GM18951 (cell line): ENCODE results near the gene RUNDC1.

Source experiments
- POLR2A ChIP-seq: IDR thresholded peaks from 4 replicates; pipeline ENCODE4 v1.6.1; 2011; ENCODE audit warnings: mild to moderate bottlenecking; ENCODE audit not compliant: insufficient read length, insufficient read depth; ENCODE audit errors: extremely low read depth
- in situ Hi-C: fragments of 300-500 bp; cut with MboI; formaldehyde crosslinking; loops from one replicate; pipeline ENCODE4 v1.12.0; 2022; ENCODE audit warnings: low sequenced_read_pairs, mixed read lengths, inconsistent platforms; ENCODE audit not compliant: unreplicated experiment

The RUNDC1 gene

DNA sequence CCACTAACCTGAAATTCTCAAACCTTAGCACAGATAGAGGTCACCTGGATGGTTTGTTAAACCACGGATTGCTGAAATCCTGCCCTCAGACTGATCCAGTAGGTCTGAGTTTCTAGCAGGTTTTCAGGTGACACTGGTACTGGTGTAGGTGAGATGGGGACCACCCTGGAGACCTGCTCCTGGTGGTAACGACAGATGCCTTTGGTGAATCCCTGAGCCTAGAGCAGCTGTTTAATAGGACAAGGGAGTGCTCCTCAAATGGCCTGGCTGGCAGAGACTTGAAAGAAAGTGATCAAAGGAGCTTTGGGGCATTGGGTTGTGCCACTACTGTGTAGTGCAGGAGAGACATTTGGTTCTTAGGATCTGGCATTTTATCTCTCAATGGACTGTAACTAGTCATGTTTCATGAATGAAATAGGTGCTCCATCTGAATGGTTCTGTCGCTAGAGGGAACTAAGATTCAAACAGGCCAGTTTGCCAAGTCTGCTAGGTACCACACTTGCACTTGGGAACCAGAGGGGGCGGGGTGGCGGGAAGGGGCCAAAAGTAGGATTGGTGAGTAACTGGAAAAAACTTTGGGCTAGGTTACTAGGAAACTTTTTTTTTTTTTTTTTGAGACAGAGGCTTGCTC, 23.3 kb downstream of the RUNDC1 start:
- no peak for TF ChIP-seq POLR2A
- in situ Hi-C loops: no loop called here

DNA sequence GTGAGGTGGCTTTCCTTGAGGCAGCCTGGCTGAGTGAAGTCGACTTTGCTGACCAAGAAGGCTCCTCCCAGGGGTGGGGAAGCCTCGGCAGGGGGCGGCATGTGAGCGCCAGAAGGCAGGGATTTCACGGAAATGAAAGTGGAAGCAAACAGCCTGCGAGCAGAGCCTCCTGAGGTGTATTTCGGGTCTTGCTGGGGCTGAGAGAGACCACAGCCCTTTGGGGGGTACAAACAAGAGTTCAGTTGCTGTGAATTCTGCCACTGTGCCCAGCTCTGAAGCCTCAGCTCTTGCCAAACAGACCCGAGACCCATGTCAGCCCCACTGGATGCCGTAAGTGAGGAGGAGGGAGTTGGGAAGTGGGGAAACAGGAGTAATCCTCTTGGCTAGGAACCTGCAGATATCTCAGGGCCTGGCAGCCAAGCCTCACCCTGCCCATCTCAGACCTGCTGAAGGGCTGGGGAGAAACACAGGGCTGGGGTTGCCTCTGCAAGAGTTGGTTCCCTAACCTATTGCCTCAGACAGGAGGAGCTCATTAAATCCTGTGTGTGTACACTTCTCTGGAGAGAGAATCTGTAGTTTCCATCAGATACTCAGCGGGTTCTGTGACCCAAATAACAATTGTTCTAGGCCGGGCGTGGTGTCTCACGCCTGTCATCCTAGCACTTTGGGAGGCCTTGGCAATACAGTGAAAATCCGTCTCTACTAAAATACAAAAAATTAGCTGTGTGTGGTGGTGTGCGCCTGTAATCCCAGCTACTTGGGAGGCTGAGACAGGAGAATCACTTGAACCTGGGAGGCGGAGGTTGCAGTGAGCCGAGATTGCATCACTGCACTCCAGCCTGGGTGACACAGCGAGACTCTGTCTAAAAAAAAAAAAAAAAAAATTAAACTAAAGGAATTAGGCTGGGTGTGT, 26.5 kb downstream of the RUNDC1 start, which contains the start of gene IFI35:
Gene IFI35 (plus strand): TSS at position 146 of the 913 bp plus-strand sequence. CDS start 164 bp downstream, at position 310.
- peak; percentile 76 for TF ChIP-seq POLR2A
- in situ Hi-C loops: no loop called here

DNA sequence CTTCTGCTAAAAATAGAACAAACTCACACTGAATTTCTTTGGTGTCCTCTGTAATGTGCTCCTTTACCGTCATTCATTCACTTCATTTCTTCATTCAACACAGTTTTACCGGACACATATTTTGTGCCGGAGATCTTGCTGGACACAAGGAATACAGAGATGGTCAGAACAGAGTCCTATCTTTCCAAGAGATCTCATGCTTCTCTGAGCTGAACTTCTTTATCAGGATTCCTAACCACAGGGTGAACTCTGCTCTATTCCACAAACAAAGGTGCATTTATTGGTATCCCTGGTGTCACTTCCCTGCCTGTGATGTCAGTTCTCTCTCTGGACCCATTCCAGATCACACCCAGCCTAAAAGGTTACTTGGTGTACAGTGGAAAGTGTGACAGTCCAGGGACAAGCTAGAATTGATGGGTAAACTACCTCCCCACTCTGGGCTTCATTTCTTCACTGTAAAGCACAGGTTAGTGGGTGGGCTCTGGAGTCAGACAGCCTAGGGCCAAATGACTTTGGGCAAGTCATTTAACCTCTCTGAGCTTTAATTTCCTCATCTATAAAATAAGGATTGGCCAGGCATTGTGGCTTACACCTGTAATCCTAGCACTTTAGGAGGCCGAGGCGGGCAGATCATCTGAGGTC, 30.4 kb downstream of the RUNDC1 start:
- in situ Hi-C loops: no loop called here
- no peak for TF ChIP-seq POLR2A

DNA sequence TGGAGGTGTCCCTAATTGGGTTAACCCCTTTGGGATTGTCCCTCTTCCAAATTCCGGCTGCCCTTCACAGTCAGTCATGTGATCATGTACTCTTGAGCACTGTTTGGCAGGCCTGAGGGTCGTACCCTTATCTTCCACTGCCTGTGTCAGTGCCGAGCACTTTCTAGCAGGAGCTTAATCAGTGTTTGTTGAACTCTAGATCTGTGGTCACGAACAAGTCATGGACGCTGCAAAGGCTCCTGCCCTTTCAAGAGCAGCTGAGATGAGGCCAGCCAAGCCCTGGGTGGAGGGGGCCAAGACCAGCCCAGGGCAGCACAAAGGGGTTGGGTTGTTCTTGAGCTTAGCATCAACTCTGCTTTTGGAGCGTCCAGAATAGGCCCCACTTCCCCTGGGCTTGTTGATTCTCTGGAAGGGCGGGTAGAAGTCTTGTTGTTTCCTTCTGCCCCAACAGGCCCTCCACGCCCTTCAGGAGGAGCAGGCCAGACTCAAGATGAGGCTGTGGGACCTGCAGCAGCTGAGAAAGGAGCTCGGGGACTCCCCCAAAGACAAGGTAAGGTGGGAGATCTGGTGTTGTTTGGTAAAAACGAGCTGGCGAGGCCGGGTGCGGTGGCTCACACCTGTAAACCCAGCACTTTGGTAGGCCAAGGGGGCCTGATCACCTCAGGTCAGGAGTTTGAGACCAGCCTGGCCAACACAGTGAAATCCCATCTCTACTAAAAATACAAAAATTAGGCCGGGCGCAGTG, 31.5 kb downstream of the RUNDC1 start:
- no peak for TF ChIP-seq POLR2A
- in situ Hi-C loops: no loop called here

DNA sequence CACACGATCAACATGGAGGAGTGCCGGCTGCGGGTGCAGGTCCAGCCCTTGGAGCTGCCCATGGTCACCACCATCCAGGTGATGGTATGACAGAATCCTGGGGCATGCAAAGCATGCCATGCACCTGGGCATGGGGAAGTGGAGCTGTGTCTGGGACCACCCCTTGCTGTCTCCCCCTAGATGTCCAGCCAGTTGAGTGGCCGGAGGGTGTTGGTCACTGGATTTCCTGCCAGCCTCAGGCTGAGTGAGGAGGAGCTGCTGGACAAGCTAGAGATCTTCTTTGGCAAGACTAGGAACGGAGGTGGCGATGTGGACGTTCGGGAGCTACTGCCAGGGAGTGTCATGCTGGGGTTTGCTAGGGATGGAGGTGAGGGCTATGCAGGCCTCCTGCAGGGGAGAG, 32.9 kb downstream of the RUNDC1 start:
- no peak for TF ChIP-seq POLR2A
- in situ Hi-C loops: no loop called here

DNA sequence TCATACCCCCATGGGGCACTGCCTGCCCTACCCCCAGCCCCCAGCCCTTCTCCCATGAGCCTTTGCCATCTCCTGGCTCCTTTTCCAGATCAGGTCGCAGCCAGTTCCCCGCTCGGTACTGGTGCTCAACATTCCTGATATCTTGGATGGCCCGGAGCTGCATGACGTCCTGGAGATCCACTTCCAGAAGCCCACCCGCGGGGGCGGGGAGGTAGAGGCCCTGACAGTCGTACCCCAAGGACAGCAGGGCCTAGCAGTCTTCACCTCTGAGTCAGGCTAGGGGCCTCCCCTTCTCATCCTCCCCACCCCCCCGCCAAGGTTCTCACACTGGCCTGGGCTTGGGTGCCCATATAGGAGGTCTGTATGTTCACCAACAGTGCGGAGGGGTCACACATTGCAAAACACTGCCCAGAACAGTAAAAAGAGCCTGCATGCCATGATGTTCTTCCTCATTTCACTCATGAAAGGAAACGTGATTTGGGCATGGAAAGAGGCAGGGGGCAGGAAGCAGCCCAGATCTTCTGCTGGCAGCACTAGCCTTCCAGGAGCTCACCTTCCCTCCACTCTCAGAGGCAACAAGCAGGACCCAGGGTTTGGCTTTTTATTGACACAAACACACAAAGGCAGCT, 33.8 kb downstream of the RUNDC1 start:
- TF ChIP-seq POLR2A: no peak
- in situ Hi-C loops: no loop called here

DNA sequence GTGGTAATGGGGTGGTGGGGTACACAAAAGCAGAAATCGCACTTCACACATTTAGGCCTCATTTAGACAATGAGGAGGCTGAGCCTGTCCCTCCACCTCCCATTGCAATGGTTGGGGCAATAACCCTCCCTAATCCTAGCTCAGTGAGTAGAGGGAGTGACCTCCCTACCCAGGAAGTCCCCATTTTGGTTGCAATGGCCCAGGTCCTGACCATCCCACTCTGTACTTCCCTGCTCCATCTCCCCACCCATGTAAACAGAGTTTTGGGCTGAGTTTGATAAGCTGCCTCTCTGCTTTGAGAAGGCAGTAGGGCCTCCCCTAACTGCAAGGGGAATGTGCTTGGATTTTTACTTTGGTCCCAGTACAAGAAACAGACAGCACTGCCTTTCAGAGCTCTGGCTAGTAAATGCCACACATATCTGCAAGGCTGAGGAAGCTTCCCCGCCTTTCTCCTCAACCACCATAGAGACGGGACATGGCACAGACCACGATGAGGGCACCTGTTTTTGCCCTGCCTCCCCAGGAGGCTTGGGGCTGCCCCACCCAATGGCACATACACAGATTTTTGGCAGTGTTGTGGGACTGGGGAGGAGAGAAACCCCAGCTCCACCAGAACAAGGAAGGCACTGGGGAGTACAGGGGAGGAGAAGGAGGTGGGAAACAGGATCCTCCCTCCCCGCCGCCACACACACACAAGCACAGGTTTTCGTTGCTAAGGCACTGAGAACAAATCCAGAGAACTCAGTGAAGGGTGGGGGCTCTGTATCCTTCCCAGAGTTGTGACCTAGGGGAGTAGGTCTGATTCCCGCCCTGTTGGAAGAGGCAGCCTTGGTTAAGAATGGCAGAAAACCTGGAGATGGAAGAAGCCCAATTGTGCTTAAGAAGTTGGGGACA, 34.5 kb downstream of the RUNDC1 start:
- in situ Hi-C loops: no loop called here
- TF ChIP-seq POLR2A: no peak

DNA sequence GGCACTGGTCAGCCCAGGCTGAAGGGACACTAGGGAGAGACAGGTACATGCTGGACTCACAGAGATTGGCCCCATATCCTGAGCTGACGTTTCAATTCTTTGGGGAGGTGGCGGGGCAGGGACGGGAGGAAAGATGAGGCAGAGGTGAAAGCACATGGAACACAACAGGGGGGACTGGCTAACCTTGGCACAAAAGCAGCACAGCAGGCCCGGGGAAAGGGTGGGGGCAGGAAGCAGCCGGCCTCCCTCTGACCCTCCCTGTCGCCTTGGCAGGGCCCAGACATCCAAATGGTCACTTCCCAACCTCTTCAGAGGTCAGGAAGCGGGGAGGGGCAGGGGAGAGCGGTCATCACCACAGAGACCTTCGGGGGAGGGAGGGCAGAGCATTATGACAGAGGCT, 35.2 kb downstream of the RUNDC1 start:
- in situ Hi-C loops: no loop called here
- TF ChIP-seq POLR2A: no peak

DNA sequence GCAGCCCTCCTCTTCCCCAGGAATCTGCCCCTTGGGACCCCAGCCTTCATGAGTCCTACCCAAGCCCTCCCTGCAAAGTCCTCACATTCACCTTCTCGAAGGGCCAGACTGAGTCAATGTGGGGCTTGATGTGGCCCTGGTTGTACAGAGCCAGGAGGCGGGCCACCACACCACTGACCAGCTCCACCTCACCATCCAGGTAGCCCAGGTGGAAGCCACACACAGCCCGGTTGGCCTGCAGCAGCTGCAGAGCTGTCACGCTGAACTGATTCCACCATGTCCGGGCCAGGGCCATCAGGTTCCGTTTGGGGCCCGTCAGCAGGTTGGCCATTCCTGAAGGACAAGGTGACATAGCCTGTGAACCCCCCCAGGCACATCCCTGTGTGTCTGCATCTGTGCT, 35.9 kb downstream of the RUNDC1 start:
- in situ Hi-C loops: no loop called here
- TF ChIP-seq POLR2A: no peak

DNA sequence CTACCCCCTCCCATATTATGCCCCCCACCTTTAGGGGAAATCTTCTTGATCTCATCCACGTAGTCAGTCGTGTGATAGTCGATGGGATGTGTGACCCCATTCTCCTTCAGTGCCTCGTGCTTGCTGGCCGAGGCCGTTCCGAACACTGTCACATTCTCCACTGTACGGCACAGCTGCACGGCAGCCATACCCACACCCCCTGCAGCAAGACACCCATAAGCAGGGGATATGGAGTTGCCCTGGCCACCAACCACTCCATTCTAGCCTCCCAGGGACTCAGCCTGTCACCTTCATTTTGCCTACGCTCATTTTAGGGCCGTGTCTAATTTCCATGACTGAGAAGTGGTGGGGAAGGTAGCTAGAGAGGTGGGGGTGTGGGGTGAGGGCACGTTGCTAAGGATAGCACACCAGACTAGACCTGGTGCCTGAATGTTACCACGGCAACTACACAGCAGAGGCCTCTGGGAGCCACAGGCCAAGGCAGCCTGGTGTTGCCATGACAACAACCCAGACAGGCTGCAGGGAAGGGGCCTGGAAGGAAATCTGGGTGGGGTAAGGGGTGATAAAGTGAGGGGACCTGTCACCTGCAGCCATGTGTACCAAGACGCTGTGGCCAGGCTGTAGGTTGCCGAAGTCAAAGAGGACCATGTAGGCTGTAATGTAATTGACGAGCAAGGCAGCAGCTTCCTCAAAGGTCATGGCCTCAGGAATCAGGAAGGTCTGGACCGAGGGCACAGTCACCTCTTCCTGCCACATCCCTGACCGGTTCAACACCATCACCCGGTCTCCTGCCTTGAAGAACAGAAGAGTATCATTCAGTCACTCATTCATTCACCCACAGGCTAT, 37.9 kb downstream of the RUNDC1 start:
- in situ Hi-C loops: no loop called here
- TF ChIP-seq POLR2A: no peak

DNA sequence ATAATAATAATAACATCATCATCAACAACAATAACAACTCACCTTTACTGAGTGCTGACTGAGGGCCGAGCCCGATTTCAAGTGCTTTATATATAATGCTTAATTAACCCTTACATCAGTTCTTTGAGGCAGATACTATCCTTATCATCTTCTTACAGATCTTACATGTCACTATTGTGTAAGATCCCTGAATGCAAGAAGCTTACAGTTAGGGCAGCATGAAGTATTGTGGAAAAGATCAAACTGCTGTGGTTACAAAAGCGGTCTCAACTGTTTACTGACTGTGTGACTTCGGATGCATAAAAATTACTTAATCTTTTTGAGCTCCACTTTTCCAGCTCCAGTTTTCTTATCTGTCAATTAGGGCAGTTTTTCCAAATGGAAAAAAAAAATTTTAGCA, 38.6 kb downstream of the RUNDC1 start:
- in situ Hi-C loops: no loop called here
- no peak for TF ChIP-seq POLR2A
